BJ (cell line): ENCODE measurements around the gene TARBP1. TPM values are rescaled to one million over a fixed set of nuclear protein-coding genes. Genes with fewer than 3 reads are reported as not detected.

Experiments used
- CTCF ChIA-PET: fragments of 350-600 bp; formaldehyde crosslinking; extraction: SDS; loops from one replicate; lab custom pipeline; 2021; ENCODE audit warnings: antibody characterized with exemption, inconsistent platforms; lab: Yijun Ruan, JAX
- POLR2A ChIA-PET: fragments of 300-600 bp; sonication (Branson Sonifier 250); formaldehyde crosslinking; extraction: SDS; loops from one replicate; lab custom pipeline; 2021; ENCODE audit warnings: antibody characterized with exemption; lab: Charles Lee
- DNase-seq: peaks from one replicate; pipeline ENCODE4 v3.0.0-alpha.2; 2011; ENCODE audit warnings: low read depth
- H3K27me3 ChIP-seq: 2 replicates; pipeline ENCODE4 v1.6.0; 2011; ENCODE audit warnings: low read length; ENCODE audit not compliant: control insufficient read depth, insufficient read depth
- H3K36me3 ChIP-seq: 2 replicates; pipeline ENCODE4 v1.5.1; 2011; ENCODE audit warnings: low read length; ENCODE audit not compliant: control insufficient read depth, insufficient read depth
- H3K4me3 ChIP-seq: 2 replicates; pipeline ENCODE4 v1.5.1; 2011; ENCODE audit warnings: low read depth, mild to moderate bottlenecking, control low read depth, low read length
- polyA plus RNA-seq: library from polyadenylated mRNA; depleted of rRNA; stranded (reverse); fragments of >200 nt; gene quantifications from 2 replicates; pipeline ENCODE4 v1.2.3, GENCODE V29; 2011
- TF ChIP-seq, protein P1 (sequence below): IDR thresholded peaks from 2 replicates; pipeline ENCODE4 v1.5.1; 2011; ENCODE audit warnings: low read depth, mild to moderate bottlenecking, control low read depth, inconsistent platforms, low read length, moderate library complexity; ENCODE audit not compliant: insufficient read depth

The TARBP1 gene
- polyA plus RNA-seq, 1 experiment = 7.4 TPM

DNA sequence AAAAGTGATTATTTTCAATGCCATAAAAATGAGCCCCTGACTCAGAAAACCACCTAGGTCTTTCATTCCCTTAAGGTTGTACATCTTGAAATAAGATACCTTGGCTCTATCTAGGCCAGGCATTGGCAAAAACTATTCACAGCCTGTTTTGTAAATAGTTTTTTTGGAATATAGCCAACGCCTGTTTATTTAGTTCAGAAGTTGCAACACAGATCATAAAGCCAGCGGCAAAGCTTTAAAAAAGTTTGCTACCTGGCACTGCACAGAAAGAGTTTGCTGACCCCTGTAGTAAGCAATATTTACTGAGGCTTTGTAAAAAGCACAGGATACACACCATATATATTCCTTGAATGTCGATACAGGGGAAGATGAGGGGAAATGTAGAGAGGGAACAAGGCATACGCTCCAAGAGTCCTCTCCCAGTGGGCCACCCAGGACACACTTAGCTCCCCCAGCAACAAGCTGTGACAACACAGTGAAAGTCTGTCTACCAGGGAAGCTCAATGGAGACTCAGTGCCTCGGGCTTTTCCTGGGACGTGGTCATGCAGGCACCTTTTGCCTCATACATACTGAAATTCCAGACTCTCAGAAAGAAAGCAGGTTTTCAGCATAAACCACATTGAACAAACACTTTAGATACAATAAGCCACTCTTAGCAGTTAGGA, 20.5 kb downstream of the TARBP1 start:
- Histone ChIP-seq H3K27me3 (no peaks in the 10 kb centered on the region), H3K4me3 (no peak overlapping the region), H3K36me3 (no peaks in the 10 kb centered on the region)
- CTCF ChIA-PET = interaction anchor here (0.9 kb wide), 1 partner anchor 635 kb away, joined by 3 read pairs; no protein-coding TSS in a partner anchor
- POLR2A ChIA-PET = no interaction called here
- TF ChIP-seq, protein P1, sequence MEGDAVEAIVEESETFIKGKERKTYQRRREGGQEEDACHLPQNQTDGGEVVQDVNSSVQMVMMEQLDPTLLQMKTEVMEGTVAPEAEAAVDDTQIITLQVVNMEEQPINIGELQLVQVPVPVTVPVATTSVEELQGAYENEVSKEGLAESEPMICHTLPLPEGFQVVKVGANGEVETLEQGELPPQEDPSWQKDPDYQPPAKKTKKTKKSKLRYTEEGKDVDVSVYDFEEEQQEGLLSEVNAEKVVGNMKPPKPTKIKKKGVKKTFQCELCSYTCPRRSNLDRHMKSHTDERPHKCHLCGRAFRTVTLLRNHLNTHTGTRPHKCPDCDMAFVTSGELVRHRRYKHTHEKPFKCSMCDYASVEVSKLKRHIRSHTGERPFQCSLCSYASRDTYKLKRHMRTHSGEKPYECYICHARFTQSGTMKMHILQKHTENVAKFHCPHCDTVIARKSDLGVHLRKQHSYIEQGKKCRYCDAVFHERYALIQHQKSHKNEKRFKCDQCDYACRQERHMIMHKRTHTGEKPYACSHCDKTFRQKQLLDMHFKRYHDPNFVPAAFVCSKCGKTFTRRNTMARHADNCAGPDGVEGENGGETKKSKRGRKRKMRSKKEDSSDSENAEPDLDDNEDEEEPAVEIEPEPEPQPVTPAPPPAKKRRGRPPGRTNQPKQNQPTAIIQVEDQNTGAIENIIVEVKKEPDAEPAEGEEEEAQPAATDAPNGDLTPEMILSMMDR = no peak
- DNase-seq = no peak

GRCh38 chr1:234454926-234455325, 24.1 kb downstream of the TARBP1 start:
- H3K36me3 ChIP-seq = no peaks in the 10 kb centered on the region
- TF ChIP-seq, protein P1 = no peak
- no peak overlapping the region for H3K4me3 ChIP-seq
- CTCF ChIA-PET = no interaction called here
- POLR2A ChIA-PET = interaction anchor here (0.6 kb wide), 1 partner anchor 16 kb away, joined by 3 read pairs; no protein-coding TSS in a partner anchor
- no peaks in the 10 kb centered on the region for H3K27me3 ChIP-seq
- DNase-seq = no peak

- H3K4me3 ChIP-seq = no peak overlapping the region
- H3K27me3 ChIP-seq = no peaks in the 10 kb centered on the region
- ChIA-PET POLR2A (no interaction called here), CTCF (no interaction called here)
- no peaks in the 10 kb centered on the region for H3K36me3 ChIP-seq
- TF ChIP-seq, protein P1 = no peak
- DNase-seq = no peak
Observed at GRCh38 chr1:234452406-234452965, 26.5 kb downstream of the TARBP1 start.

DNA sequence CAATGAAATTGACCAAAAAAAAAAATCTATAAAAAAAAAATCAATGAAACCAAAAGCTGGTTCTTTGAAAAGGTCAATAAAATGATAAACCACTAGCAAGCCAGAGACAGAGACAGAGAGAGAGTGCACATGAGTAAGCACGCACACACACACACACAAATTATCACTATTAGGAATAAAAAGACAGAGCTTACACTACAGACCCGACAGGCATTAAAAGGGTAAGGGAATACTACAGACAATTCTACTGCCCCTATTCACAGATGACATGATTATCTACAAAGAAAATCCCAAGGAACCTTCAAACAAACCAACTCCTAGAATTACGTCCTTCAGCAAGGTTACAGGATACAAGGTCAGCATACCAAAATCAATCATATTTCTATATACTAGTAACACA, 38.6 kb downstream of the TARBP1 start:
- CTCF ChIA-PET = interaction anchor here (0.6 kb wide), 1 partner anchor 32 kb away, joined by 3 read pairs; no protein-coding TSS in a partner anchor
- POLR2A ChIA-PET = no interaction called here
- Histone ChIP-seq H3K36me3 (no peaks in the 10 kb centered on the region), H3K4me3 (no peak overlapping the region), H3K27me3 (no peaks in the 10 kb centered on the region)
- DNase-seq = no peak
- TF ChIP-seq, protein P1 = no peak

- TF ChIP-seq, protein P1 = no peak
- Histone ChIP-seq H3K4me3 (no peak overlapping the region), H3K27me3 (no peaks in the 10 kb centered on the region), H3K36me3 (no peaks in the 10 kb centered on the region)
- ChIA-PET POLR2A (no interaction called here), CTCF (no interaction called here)
- DNase-seq = no peak
Observed at GRCh38 chr1:234438579-234438978, 40.4 kb downstream of the TARBP1 start.
